RWPE1 (cell line): Measurements from ENCODE around the gene RELL1.

Source experiments
- CTCF ChIA-PET: fragments of 350-600 bp; sonication (Branson Sonifier 250); formaldehyde crosslinking; extraction: SDS; loops from one replicate; lab custom pipeline; 2021; lab: Yijun Ruan, JAX
- POLR2A ChIA-PET: fragments of 400-600 bp; formaldehyde crosslinking; extraction: SDS; loops from one replicate; lab custom pipeline; 2020; ENCODE audit warnings: antibody characterized with exemption; ENCODE audit not compliant: low non-redundant PET; lab: Yijun Ruan, JAX
- DNase-seq: peaks from one replicate; pipeline ENCODE4 v3.0.0; 2012; ENCODE audit warnings: low spot score
- H3K27ac ChIP-seq: fragments of 450-650 bp; 2 replicates; pipeline ENCODE4 v1.5.1; 2017
- TF ChIP-seq, protein P1 (sequence below): fragments of 450-650 bp; conservative IDR thresholded peaks from 2 replicates; pipeline ENCODE4 v1.5.1; 2017; ENCODE audit warnings: low read depth, mild to moderate bottlenecking

The RELL1 gene

DNA sequence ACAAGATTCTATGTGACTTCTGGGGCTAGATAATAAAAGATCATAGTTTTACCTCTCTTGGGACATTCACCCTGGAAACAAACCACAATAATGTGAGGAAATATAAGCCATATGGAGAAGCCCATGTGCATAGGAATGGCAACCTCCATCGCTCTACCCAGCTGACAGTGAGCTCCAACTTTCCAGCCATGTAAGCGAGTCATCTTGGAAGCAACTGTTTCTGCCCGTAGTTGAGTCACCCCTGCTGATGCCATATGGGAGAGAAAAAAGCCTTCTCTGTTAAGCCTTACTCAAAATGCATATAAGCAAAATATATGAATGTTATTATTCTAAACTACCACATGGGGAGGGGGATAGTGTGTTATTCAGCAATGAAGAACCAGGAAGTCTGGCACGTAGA is 31.4 kb upstream of the RELL1 start:
- CTCF ChIA-PET: no interaction called here
- DNase-seq: peak; percentile 60

DNA sequence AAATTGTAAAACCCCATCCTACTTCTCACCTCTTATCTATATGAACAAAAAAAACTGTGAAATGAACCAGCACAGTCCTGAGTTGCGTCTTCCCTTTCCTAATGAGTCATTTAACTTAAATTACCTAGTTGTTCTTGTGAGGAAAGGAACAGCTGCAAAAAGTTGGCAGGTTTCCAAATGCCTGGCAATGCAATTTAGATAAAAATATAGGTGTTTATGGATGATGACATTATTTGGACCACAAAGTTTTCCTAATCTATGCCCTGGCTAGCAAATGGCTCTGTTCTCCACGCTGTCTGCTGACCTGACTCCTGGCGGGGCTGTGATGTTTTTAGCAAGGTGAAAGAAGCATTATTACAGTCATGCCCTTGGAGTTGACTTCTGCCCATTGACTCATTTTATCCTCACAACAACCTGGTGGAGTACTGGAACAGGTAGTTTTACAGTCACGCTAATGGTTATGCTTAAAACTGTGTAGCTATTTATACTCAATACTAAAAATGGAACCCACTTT is 29.8 kb upstream of the RELL1 start:
- TF ChIP-seq, protein P1, sequence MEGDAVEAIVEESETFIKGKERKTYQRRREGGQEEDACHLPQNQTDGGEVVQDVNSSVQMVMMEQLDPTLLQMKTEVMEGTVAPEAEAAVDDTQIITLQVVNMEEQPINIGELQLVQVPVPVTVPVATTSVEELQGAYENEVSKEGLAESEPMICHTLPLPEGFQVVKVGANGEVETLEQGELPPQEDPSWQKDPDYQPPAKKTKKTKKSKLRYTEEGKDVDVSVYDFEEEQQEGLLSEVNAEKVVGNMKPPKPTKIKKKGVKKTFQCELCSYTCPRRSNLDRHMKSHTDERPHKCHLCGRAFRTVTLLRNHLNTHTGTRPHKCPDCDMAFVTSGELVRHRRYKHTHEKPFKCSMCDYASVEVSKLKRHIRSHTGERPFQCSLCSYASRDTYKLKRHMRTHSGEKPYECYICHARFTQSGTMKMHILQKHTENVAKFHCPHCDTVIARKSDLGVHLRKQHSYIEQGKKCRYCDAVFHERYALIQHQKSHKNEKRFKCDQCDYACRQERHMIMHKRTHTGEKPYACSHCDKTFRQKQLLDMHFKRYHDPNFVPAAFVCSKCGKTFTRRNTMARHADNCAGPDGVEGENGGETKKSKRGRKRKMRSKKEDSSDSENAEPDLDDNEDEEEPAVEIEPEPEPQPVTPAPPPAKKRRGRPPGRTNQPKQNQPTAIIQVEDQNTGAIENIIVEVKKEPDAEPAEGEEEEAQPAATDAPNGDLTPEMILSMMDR: no peak
- H3K27ac ChIP-seq: no peak overlapping the region
- POLR2A ChIA-PET: no interaction called here
- peak; percentile 59 for DNase-seq
- CTCF ChIA-PET: no interaction called here

More for the DNA sequence above, 31.4 kb upstream of the RELL1 start:
- POLR2A ChIA-PET: no interaction called here
- H3K27ac ChIP-seq: peak overlapping the region; percentile 47; the same call in 1 of the 2 replicates
- TF ChIP-seq, protein P1: no peak

DNA sequence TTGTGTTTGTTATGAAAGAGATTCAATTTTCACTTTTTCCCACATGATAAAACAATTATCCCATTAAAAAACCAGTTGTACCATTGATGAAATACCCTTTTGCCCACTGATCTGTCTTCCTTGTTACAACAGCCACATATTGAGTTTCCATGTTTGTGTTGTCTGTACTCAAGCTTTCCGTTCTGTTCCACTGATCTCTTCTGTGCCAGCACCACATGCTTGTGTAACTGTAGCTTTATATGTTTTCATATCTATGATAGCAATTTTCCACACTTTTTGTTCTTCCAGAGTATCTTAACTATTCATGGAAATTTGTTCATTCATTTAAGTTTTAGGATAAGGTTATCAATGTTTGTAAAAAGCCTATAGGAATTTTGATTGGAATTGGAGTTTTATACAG is 24.3 kb upstream of the RELL1 start:
- H3K27ac ChIP-seq: no peak overlapping the region
- ChIA-PET POLR2A (no interaction called here), CTCF (no interaction called here)
- TF ChIP-seq, protein P1: no peak
- DNase-seq: no peak

DNA sequence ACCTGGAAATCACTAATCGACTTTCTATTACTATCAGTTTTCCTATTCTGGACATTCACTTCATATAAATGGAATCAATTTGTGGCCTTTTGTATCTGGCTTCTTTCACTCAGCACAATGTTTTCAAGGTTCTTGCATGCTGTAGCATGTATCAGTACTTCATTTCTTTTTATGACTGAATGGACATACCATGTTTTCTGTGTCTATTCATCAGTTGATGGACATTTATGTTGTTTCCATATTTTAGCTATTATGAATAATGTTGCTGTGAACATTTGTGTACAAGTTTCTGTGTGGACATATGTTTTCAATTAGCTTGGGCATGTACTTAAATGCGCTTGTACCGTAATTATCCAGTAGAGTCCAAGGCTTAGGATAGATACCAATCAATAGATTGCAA is 19.9 kb upstream of the RELL1 start:
- POLR2A ChIA-PET: no interaction called here
- no peak overlapping the region for H3K27ac ChIP-seq
- no peak for DNase-seq
- CTCF ChIA-PET: no interaction called here
- TF ChIP-seq, protein P1: no peak

DNA sequence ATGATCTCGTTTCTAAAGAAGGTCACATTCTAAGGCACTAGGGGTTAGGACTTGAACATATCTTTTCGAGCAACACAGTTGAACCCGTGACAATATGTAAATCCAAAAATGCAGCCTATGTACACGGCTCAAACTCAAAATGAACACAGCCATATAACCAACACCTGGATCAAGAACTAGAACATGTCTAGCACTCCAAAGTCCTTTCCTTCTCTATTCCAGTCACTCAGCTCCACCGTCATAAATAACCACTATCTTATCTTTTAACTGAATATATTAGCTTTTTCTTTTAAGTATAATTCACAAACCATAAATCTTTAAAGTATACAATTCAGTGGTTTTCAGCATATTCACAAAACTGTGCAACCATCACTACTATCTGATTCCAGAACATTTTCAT is 19.4 kb upstream of the RELL1 start:
- no peak overlapping the region for H3K27ac ChIP-seq
- POLR2A ChIA-PET: no interaction called here
- CTCF ChIA-PET: no interaction called here
- no peak for DNase-seq
- TF ChIP-seq, protein P1: no peak

DNA sequence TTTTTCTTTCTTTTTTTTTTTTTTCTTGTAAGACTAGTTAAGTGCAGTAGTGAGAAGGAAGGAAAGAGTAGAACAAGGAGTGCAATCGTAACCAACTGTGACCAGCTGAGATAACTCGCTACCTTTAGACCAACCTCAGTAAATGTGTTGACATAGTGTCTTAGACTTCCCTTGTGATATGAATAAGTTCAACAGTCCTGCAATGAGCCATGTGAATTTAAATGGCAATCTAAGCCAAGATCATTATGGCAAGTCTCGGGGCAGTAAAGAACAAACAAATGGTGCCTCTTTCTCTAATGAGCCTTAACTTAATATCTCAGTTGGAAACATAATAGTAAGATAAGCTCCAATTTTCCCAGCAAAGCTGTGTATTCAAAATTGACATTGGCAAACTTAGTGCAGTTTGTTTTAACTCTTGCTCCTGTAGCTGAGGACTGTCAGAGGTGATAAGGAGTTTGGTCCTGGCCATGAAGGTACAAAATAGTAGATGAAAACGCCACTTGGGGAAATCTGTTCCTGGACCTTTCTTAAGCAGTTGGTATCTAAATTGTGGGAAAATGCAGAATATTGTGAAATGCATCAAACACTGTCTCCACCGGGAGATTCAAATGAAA is 13.8 kb upstream of the RELL1 start:
- no peak for DNase-seq
- no peak overlapping the region for H3K27ac ChIP-seq
- TF ChIP-seq, protein P1: no peak
- POLR2A ChIA-PET: no interaction called here
- CTCF ChIA-PET: interaction anchor here (0.7 kb wide), 1 partner anchor 77 kb away, joined by 3 read pairs; no protein-coding TSS in a partner anchor
